ENCODE data around the gene LARP1. TPM values are rescaled to one million over a fixed set of nuclear protein-coding genes. Genes with fewer than 3 reads are reported as not detected.
"Not testable (repeated sequence)": the region's sequence is repeated elsewhere in the genome, so short reads cannot be mapped to it uniquely, and the experiment has no call there.

LARP1 gene
- total RNA-seq, 1 experiment from 2014 or later, result 63.9 TPM

- no peak for TF ChIP-seq EZH2phosphoT487 (IDR thresholded peaks at IDR 0.05; ENCODE audit: borderline replicate concordance, low read length)
- TF ChIP-seq CTCF (conservative IDR thresholded peaks at IDR 0.05; ENCODE audit: low read depth, low read length), result no peak
- TF ChIP-seq EZH2 (IDR thresholded peaks at IDR 0.05; ENCODE audit: low read length, unreplicated experiment), result no peak
- Histone ChIP-seq H3F3A (ENCODE audit: low read length, unreplicated experiment) (no peaks in the 10 kb centered on the region), H3K4me2 (ENCODE audit: low read length) (no peak overlapping the region), H4K20me1 (ENCODE audit: low read length) (no peaks in the 10 kb centered on the region), H3K4me3 (ENCODE audit: low read length) (no peak overlapping the region), H2AFZ (ENCODE audit: low read length) (no peak overlapping the region), H3K9me2 (replicated peaks; ENCODE audit: low read length) (no peaks in the 10 kb centered on the region), H3K4me1 (ENCODE audit: insufficient read depth, low read length) (no peaks in the 10 kb centered on the region), H3K27me3 (ENCODE audit: low read length) (no peaks in the 10 kb centered on the region), H3K9ac (ENCODE audit: low read length) (no peak overlapping the region), H3K79me2 (ENCODE audit: low read length) (no peaks in the 10 kb centered on the region), H3K27ac (ENCODE audit: low read length) (no peak overlapping the region), H3K36me3 (ENCODE audit: low read depth, low read length) (peaks cover 12% of the 10 kb centered on the region; the same call in 1 of the 2 replicates), H3K9me3 (ENCODE audit: low read length) (no peaks in the 10 kb centered on the region)
- ChIA-PET CTCF (no interaction called here), POLR2A (ENCODE audit: unreplicated experiment) (interaction anchor here (0.5 kb wide), 1 partner anchor 38 kb away, joined by 3 read pairs; the partner anchor contains the start of gene CNOT8)
- no peak for ATAC-seq
- no peak for DNase-seq
- intact Hi-C loops (cut with micrococcal nuclease), result no loop called here
- BruUV-seq (replicated peaks), result no TSS peak
Observed at GRCh38 chr5:154820383-154820782, 65.2 kb downstream of the LARP1 start.

GRCh38 chr5:154822896-154823295 lies 67.7 kb downstream of the LARP1 start:
- POLR2A ChIA-PET (ENCODE audit: unreplicated experiment); H4K20me1 ChIP-seq (ENCODE audit: low read length); H3K9ac ChIP-seq (ENCODE audit: low read length); H3K79me2 ChIP-seq (ENCODE audit: low read length); H3K27ac ChIP-seq (ENCODE audit: low read length); H3K4me1 ChIP-seq (ENCODE audit: insufficient read depth, low read length); intact Hi-C loops (cut with micrococcal nuclease); H3K27me3 ChIP-seq (ENCODE audit: low read length); H2AFZ ChIP-seq (ENCODE audit: low read length); H3K4me3 ChIP-seq (ENCODE audit: low read length); ATAC-seq; H3K4me2 ChIP-seq (ENCODE audit: low read length); H3K36me3 ChIP-seq (ENCODE audit: low read depth, low read length); DNase-seq; H3F3A ChIP-seq (ENCODE audit: low read length, unreplicated experiment); H3K9me2 ChIP-seq (replicated peaks; ENCODE audit: low read length); H3K9me3 ChIP-seq (ENCODE audit: low read length); BruUV-seq (replicated peaks); CTCF ChIA-PET: not testable (repeated sequence)

- no peak for DNase-seq
- CTCF ChIA-PET, result no interaction called here
Observed at GRCh38 chr5:154823605-154824004, 68.4 kb downstream of the LARP1 start.

More at GRCh38 chr5:154823605-154824004, 68.4 kb downstream of the LARP1 start:
- BruUV-seq (replicated peaks), result no TSS peak
- Histone ChIP-seq H3K27me3 (ENCODE audit: low read length) (no peaks in the 10 kb centered on the region), H4K20me1 (ENCODE audit: low read length) (no peaks in the 10 kb centered on the region), H3K27ac (ENCODE audit: low read length) (no peak overlapping the region), H3F3A (ENCODE audit: low read length, unreplicated experiment) (no peaks in the 10 kb centered on the region), H3K4me1 (ENCODE audit: insufficient read depth, low read length) (peaks cover 5% of the 10 kb centered on the region; the same call in 1 of the 2 replicates), H2AFZ (ENCODE audit: low read length) (no peak overlapping the region), H3K9me3 (ENCODE audit: low read length) (no peaks in the 10 kb centered on the region), H3K9ac (ENCODE audit: low read length) (no peak overlapping the region), H3K9me2 (replicated peaks; ENCODE audit: low read length) (no peaks in the 10 kb centered on the region), H3K36me3 (ENCODE audit: low read depth, low read length) (peaks cover 1% of the 10 kb centered on the region; the same call in 1 of the 2 replicates), H3K79me2 (ENCODE audit: low read length) (no peaks in the 10 kb centered on the region), H3K4me2 (ENCODE audit: low read length) (no peak overlapping the region), H3K4me3 (ENCODE audit: low read length) (no peak overlapping the region)
- TF ChIP-seq CTCF (conservative IDR thresholded peaks at IDR 0.05; ENCODE audit: low read depth, low read length) (no peak), EZH2 (IDR thresholded peaks at IDR 0.05; ENCODE audit: low read length, unreplicated experiment) (no peak), EZH2phosphoT487 (IDR thresholded peaks at IDR 0.05; ENCODE audit: borderline replicate concordance, low read length) (no peak)
- no peak for ATAC-seq
- intact Hi-C loops (cut with micrococcal nuclease), result no loop called here
- POLR2A ChIA-PET (ENCODE audit: unreplicated experiment), result no interaction called here
